Esophagus squamous epithelium (tissue), 4 donors: ENCODE results near the gene OSTM1.

ENCODE experiments used
- POLR2A ChIP-seq, 4 donors: fragments of 450-650 bp; IDR thresholded peaks; one replicate each; pipeline ENCODE4 v1.6.1; 2017; ENCODE audit warnings: antibody characterized with exemption in 4 of 4, mild to moderate bottlenecking in 4 of 4, moderate library complexity in 3 of 4
- TF ChIP-seq, protein P1 (sequence below), 6 experiments: fragments of 450-650 bp in 4 of 6; fragments of 200-600 bp in 2 of 6; sonication (generic) in 2 of 6; IDR thresholded peaks; one replicate each; pipeline ENCODE4 v1.5.1; 2016 to 2019; ENCODE audit warnings: antibody characterized with exemption in 6 of 6, mild to moderate bottlenecking in 4 of 6, moderate library complexity in 4 of 6

DNA sequence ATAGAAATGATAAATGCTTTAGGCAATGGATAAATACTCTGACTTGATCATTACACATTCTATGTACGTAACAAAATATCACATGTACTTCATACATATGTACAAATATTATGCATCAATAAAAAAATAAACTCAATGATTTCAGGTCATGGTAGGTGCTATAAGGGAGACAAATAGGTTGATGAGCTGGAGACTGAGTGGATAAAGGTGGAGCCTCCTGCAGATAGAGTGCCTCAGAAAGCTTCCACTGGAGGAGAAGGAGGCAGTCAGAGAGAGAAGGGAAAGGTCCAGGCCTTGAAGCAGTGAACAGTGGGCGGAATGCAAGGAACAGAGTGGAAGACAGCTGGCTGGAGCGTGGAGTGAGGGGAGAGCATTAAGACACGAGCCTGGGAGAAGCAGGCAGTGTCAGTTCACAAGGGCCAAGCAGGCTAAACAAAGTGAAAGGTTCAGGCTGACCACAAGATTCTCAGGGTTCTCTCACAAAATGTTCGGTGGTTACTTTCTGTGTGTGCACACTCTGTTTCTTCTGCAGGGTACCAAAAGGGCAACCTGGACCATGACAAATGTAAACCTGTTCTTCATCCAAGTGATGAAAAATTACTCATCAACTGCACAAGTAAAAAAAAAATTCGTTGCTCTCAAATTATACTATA is 60.6 kb downstream of the OSTM1 start:
- TF ChIP-seq, protein P1, sequence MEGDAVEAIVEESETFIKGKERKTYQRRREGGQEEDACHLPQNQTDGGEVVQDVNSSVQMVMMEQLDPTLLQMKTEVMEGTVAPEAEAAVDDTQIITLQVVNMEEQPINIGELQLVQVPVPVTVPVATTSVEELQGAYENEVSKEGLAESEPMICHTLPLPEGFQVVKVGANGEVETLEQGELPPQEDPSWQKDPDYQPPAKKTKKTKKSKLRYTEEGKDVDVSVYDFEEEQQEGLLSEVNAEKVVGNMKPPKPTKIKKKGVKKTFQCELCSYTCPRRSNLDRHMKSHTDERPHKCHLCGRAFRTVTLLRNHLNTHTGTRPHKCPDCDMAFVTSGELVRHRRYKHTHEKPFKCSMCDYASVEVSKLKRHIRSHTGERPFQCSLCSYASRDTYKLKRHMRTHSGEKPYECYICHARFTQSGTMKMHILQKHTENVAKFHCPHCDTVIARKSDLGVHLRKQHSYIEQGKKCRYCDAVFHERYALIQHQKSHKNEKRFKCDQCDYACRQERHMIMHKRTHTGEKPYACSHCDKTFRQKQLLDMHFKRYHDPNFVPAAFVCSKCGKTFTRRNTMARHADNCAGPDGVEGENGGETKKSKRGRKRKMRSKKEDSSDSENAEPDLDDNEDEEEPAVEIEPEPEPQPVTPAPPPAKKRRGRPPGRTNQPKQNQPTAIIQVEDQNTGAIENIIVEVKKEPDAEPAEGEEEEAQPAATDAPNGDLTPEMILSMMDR (IDR thresholded peaks at IDR 0.05): no peak
- TF ChIP-seq POLR2A (IDR thresholded peaks at IDR 0.05): no peak
